Measurements from ENCODE around the gene DIP2C. TPM values are rescaled to one million over a fixed set of nuclear protein-coding genes. Genes with fewer than 3 reads are reported as not detected.

The DIP2C gene
- total RNA-seq, 1 donor from 2014 or later: 23.1 TPM

GRCh38 chr10:501596-501995 lies 187.9 kb downstream of the DIP2C start:
- no peak overlapping the region for H3K4me3 Mint-ChIP-seq
- H3K4me1 Mint-ChIP-seq (ENCODE audit: unreplicated experiment): peaks cover 40% of the 10 kb centered on the region
- no peak for TF ChIP-seq CTCF (conservative IDR thresholded peaks at IDR 0.05)
- peaks cover 5% of the 10 kb centered on the region for H3K9me3 Mint-ChIP-seq
- no peak for DNase-seq (ENCODE audit: extremely low spot score, unreplicated experiment)
- H3K27ac Mint-ChIP-seq: no peak overlapping the region
- no peaks in the 10 kb centered on the region for H3K27me3 Mint-ChIP-seq
- peaks cover 10% of the 10 kb centered on the region for H3K36me3 Mint-ChIP-seq

GRCh38 chr10:500876-501275 lies 188.6 kb downstream of the DIP2C start:
- no peaks in the 10 kb centered on the region for H3K27me3 Mint-ChIP-seq
- peaks cover 5% of the 10 kb centered on the region for H3K9me3 Mint-ChIP-seq
- H3K27ac Mint-ChIP-seq: no peak overlapping the region

DNA sequence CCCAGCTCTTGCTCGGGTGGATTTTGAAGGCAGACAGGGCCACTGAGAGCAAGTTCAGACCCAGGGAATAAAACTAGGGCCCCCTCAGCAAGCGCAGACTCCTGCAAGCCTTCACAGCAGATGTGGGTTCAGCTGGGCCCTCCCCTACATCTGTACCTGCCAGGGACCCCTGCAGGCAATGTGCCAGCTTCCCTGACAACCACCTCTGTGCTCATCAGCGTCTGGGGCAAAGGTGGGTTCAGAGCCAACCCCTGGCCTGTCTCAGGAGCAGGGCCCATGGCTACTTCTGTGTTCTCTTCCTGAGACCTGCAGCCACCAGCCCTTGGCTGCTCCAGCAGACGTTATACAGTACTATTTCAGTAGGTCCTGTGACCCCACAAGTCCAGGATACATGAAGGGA lies 189.5 kb downstream of the DIP2C start:
- Mint-ChIP-seq H3K4me3 (no peak overlapping the region), H3K27me3 (no peaks in the 10 kb centered on the region), H3K36me3 (peaks cover 6% of the 10 kb centered on the region), H3K9me3 (peaks cover 5% of the 10 kb centered on the region), H3K27ac (no peak overlapping the region), H3K4me1 (ENCODE audit: unreplicated experiment) (peaks cover 36% of the 10 kb centered on the region)
- no peak for TF ChIP-seq CTCF (conservative IDR thresholded peaks at IDR 0.05)
- no peak for DNase-seq (ENCODE audit: extremely low spot score, unreplicated experiment)

More at GRCh38 chr10:500876-501275, 188.6 kb downstream of the DIP2C start:
- no peak for DNase-seq (ENCODE audit: extremely low spot score, unreplicated experiment)
- TF ChIP-seq CTCF (conservative IDR thresholded peaks at IDR 0.05): no peak
- H3K4me3 Mint-ChIP-seq: no peak overlapping the region
- H3K4me1 Mint-ChIP-seq (ENCODE audit: unreplicated experiment): peaks cover 40% of the 10 kb centered on the region
- peaks cover 7% of the 10 kb centered on the region for H3K36me3 Mint-ChIP-seq

- Mint-ChIP-seq H3K4me1 (ENCODE audit: unreplicated experiment) (peaks cover 34% of the 10 kb centered on the region), H3K27ac (peak overlapping the region; percentile 29), H3K9me3 (peaks cover 5% of the 10 kb centered on the region), H3K27me3 (no peaks in the 10 kb centered on the region), H3K36me3 (peaks cover 3% of the 10 kb centered on the region), H3K4me3 (no peak overlapping the region)
- no peak for TF ChIP-seq CTCF (conservative IDR thresholded peaks at IDR 0.05)
- no peak for DNase-seq (ENCODE audit: extremely low spot score, unreplicated experiment)
Measured at GRCh38 chr10:498760-499435, 190.6 kb downstream of the DIP2C start.

GRCh38 chr10:497898-498451 lies 191.5 kb downstream of the DIP2C start:
- no peak for TF ChIP-seq CTCF (conservative IDR thresholded peaks at IDR 0.05)
- no peak overlapping the region for H3K4me3 Mint-ChIP-seq
- peaks cover 2% of the 10 kb centered on the region for H3K9me3 Mint-ChIP-seq
- H3K27ac Mint-ChIP-seq: no peak overlapping the region
- no peak for DNase-seq (ENCODE audit: extremely low spot score, unreplicated experiment)
- H3K36me3 Mint-ChIP-seq: peaks cover under 1% of the 10 kb centered on the region
- no peaks in the 10 kb centered on the region for H3K27me3 Mint-ChIP-seq
- H3K4me1 Mint-ChIP-seq (ENCODE audit: unreplicated experiment): peaks cover 37% of the 10 kb centered on the region

Measured in type B pancreatic cell (in vitro differentiated cells).